ENCODE results near the gene RAI1.

RAI1 gene

DNA sequence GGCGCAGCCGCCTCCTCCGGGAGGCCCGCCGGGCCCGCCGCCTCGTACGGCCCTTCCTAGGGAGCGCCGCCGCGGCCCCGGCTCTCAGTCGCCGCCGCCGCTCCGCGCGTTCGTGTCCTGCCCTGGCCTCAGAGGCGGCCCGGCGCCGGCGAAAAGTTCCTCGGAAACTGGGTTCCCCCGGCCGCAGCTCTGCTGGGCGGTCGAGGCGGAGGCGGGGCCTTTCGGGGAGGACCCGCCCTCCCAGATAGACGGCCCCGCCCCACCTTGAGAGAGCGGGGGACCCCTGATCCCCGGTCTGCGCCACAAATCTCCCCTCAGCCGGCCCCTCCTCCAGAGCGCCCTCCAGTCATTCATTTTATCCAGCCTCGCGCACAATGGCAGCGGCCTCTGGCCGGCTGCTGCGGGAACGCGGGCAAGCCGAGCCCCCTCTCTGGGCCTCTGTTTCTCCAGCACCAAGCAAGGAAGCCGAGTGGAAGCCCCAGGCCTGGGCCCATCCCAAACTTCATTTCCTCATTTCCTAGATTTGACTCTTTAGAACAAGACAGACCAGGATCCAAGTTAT, 155.6 kb downstream of the RAI1 start, which contains the start of gene SREBF1:
Gene SREBF1 (minus strand): TSS at position 169 of the 562 bp plus-strand sequence. CDS start 169 bp downstream, outside the sequence.
- no peak for FAIRE-seq

- no peak for FAIRE-seq
Observed at GRCh38 chr17:17837380-17837821, 156.1 kb downstream of the RAI1 start.

- FAIRE-seq = no peak
Observed at GRCh38 chr17:17837966-17838962, 157.0 kb downstream of the RAI1 start.

DNA sequence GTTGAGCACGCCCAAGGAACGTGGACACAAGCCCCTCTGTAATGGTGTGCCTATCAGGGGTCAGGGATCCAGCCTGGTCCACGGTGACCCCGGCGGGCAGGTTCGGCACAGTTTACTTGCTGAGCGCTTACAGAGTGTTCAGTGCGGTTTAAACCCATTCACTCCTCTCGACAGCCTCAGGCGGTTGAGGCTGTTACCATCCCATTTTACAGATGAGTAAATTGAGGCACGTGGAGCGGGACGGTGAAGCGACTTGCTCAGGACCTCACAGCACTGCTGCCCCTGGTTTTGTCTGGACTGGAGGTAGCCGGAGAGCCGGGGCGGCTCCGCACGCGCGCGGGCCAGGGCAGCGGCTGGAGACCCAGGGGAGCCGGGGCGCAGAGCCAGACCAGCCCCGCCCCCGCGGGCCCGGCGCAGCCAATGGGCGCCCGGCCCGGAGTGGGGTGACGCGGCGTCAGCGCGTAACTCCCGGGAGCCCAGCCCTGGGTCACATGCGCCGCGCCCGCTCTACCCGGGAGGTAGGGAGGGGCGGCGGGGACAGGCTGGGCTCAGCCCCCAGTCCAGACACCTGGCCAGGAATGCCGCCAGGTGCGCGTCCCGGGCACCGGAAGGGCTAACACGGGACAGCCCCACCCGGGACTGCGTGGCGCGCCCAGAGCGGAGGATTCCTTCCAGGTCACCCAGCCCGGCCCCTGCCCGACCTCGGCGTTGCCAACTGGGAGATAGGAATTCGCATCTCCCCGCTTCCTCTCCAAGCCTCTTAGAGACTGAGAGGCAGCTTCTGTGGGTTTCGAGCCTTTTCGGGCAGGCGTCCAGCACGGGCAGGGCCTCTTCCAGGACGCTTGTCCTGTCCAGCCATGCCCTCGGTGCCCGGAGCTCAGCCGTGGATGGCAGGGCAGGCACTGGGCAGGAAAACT, 158.8 kb downstream of the RAI1 start:
- FAIRE-seq = no peak

GRCh38 chr17:17840751-17841591, 159.7 kb downstream of the RAI1 start:
- no peak for FAIRE-seq

GRCh38 chr17:17841601-17842025, 160.4 kb downstream of the RAI1 start:
- no peak for FAIRE-seq

DNA sequence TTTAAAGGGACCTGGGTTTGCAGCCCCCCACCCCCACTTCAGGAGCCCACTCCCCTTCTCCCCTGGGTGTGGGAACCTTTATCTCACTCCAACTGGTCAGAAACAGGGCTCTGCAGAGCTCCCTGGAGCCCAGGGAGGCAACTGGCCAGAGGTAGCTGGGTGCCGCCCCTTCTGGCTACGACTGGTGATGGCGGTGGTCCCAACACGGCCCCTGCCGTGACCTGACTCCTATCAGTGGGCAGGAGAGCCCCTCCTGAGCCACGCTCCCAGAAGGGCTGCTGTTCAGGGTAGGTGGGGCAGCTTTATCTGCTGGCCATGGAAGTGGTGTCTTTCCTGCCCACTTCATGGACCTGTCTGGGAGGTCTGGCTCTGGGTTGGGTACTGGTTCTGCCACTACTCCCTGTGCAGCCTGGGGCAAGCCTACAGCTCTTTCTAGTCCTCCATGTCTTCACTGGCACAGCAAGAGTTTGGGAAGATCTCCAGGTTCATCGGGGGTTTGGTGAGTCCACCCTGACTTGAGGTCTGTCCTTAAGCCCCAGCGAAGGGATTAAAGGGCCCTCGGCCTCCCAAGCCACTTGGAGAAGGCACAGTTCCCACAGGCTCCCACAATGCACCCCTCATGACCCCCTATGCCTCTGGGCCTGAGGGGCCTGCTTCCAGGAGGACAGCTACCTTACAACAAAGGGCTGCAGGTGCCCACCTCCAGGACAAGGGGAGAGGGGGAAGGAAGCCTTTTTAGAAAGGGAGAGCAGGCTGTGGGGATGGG, 161.0 kb downstream of the RAI1 start:
- no peak for FAIRE-seq

GRCh38 chr17:17843096-17843495, 161.8 kb downstream of the RAI1 start:
- no peak for FAIRE-seq

- no peak for FAIRE-seq
Observed at GRCh38 chr17:17844079-17844478, 162.8 kb downstream of the RAI1 start.

- FAIRE-seq = no peak
Observed at GRCh38 chr17:17844500-17844899, 163.2 kb downstream of the RAI1 start.

GRCh38 chr17:17845046-17845775, 164.0 kb downstream of the RAI1 start:
- no peak for FAIRE-seq

- FAIRE-seq = no peak
Observed at GRCh38 chr17:17846003-17846402, 164.7 kb downstream of the RAI1 start.

DNA sequence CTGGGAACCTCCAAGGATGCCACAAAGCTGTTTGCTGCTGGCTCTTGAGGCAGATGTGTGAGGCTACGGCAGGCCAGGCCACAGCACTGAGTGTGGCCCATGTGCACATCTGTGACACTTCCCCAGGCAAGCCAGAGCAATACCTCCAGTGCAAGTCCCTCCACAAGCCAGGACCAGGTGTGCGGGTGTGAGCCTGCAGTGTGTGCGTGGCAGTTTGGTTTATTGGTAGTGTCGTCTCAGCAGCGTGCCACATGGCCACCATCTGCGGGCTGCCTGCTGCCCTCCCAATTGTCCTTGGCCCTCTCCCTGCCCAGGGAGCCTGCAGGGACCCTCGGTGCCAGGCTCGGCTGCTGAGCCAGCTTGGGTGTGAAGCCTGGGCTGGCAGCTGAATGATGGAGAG, 165.4 kb downstream of the RAI1 start:
- FAIRE-seq = no peak

GRCh38 chr17:17847118-17847689, 165.9 kb downstream of the RAI1 start:
- FAIRE-seq = no peak

GRCh38 chr17:17847726-17848125, 166.5 kb downstream of the RAI1 start:
- FAIRE-seq = no peak

DNA sequence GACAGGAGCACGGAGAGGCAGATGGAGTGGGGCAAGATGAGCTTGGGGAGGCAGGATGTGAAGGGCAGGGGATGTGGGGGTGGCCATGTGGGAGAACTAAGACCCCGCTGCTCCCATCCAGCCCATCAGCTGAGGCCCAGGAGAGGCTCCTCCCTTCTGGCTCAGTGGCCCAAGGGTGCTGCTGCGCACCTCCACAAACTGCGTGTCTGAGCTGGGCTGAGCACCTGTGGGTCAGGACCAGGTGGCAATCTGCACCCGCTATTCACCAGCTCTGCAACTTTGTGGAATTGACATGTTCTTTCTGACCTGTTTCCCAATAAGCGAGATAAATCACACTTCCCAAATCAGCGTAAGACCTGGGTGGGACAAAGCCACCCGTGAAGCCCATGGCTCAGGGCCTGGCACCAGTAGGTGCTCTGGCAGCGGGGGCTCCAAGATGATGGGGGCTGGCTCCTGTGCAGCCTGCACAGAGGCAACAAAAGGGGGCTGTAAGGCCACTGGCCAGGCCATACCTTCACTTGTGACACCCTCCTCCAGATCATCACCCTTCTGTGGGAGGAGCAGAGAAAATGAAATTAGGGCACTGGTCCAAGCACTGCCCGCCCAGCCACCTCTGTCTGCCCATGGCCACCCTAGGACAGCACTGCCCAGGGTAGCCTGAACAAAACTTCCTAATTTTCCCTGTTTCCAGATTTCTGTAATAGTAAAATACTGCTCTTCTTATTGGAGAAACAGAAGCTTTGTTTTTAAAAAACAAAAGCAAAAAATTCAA, 167.2 kb downstream of the RAI1 start:
- peak; percentile 43 for FAIRE-seq

DNA sequence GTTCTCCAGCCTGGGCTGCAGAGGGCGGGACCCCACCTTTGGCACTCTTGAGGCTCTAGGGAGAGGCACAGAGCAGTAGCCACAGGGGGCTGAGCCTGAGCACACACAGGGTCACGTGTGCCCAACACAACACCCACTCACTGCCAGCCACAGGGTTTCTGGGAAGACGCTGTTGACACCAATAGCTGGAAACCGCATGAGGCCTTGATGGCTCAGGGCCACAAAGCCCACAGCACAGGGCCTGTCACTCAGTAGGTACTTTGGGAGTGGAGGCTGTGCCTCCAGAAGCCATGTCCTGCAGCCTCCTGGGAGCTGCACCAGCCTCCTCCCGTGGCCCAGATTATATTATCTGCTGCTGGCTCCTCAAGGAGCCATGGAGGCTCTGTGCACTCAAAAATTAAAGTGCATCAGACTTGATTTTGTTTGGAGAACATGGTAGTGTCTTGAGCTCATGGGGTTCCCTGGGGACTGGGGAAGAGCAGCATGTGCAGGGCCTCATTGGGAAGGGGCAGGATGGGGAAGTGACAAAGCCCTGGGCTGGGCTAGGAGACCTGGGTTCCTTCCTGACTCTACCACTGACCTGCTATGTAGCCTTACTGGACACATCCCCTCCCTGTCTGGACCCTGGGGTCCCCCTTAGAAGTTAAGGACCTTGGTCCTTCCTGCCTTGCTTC, 168.0 kb downstream of the RAI1 start:
- FAIRE-seq = no peak

DNA sequence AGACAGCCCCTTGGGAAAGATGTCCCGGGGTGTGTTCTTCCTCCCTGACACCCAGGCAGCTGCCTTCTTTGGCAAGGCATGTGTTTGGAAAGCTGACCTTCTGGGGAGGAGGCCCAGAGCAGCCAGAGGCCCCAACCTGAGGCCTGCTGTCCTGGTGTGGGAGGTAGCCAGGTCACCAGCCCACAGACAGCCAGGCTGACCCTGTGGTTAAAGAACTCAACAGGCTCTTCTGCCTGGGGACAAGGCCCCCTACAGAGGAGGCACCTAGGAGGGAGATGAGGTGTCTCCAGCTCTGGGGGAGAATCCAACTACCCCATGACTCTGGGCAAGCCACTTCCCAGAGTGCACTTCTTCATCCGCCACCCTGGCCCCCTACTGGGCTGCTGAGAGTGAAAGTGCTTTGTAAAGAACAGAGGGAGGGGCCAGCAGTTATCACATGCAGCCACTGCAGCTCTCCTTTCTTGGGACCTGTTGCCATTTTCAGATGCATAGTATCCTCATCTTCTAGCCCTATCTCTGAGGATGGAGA, 168.7 kb downstream of the RAI1 start:
- FAIRE-seq = no peak

All from endometrium (tissue), 2 donors.